NOMO-1 treated with dmso at 0.1 percent for 144 hours (cell line): ENCODE results near the gene YBX3.
"Not testable (repeated sequence)": the region's sequence is repeated elsewhere in the genome, so short reads cannot be mapped to it uniquely, and the experiment has no call there.

Experiments
- DNase-seq: peaks from one replicate; lab custom pipeline; 2025; ENCODE audit not compliant: unreplicated experiment; lab: John Stamatoyannopoulos, UW

Gene YBX3

GRCh38 chr12:10722905-10723746 lies at the start of gene YBX3:
YBX3 (minus strand) TSS chr12:10723323; CDS start chr12:10723111, 212 bp downstream.
- DNase-seq, result peak; percentile 73

GRCh38 chr12:10771132-10771733 lies 48.1 kb upstream of the YBX3 start:
- DNase-seq, result no peak

DNA sequence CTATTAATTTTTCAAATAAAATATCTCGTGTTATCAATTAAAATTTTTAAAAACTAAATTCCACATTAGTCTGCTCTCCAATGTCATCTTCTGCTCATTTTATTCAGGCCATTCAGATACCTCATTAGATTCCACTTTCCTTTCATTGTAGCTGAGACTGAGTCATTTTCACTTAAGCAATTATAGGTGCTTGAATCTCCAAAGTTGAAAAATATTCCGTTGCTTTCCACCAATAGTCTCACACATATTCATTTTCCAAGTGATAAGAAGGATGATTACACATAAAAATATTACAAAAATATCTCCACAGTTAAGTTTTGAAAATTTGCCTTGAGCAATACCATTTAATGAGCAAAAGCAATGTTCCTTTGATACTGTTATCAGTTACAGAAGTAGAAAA lies 36.5 kb upstream of the YBX3 start:
- DNase-seq, result no peak

- no peak for DNase-seq
Measured at GRCh38 chr12:10756194-10756593, 33.1 kb upstream of the YBX3 start.

- DNase-seq, result no peak
Measured at GRCh38 chr12:10753059-10753458, 29.9 kb upstream of the YBX3 start.

- DNase-seq, result no peak
Measured at GRCh38 chr12:10750385-10750727, 27.2 kb upstream of the YBX3 start.

DNA sequence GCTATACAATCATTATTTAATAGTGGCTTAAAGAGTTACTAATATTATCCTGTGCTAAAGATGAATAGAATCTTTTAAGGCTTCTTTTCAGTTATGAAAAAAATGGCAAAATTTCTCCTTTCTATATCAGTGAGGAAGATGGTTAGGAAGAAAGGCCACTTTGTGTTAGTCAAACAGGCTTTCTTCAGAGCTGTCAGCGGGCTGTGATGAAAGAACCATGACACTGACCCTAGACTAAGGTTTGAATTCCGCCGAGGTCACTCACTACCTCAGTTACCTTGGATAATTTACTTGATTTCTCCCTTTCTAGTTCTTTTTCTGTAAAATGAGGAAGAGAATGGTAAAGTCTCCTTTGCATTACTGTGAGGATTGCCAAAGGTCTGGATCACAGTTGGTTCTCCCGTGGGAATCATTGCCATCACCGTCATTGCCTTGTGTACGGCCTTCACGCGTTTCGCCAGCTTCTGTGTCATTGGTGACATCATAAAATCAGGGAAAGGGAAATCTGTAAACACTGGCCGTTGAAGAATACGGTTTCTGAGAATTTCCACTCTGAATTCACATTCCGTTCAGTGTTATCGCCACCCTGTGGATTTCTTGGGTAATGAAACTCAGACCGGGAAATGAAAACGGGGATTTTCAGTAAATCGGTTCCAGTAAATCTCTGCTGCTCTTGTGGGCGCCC lies 26.7 kb upstream of the YBX3 start:
- DNase-seq, result peak; percentile 65

DNA sequence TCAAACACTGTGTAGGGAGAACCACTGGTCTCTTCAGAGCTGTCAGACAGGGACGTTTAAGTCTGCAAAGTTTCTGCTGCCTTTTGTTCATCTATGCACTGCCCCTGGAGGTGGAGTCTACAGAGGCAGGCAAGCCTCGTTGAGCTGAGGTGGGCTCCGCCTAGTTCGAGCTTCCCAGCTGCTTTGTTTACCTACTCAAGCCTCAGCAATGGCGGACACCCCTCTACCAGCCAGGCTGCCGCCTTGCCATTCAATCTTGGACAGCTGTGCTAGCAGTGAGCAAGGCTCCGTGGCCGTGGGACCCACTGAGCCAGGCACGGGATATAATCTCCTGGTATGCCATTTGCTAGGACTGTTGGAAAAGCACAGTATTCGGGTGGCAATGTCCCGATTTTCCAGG lies 24.6 kb upstream of the YBX3 start:
- no peak for DNase-seq

DNA sequence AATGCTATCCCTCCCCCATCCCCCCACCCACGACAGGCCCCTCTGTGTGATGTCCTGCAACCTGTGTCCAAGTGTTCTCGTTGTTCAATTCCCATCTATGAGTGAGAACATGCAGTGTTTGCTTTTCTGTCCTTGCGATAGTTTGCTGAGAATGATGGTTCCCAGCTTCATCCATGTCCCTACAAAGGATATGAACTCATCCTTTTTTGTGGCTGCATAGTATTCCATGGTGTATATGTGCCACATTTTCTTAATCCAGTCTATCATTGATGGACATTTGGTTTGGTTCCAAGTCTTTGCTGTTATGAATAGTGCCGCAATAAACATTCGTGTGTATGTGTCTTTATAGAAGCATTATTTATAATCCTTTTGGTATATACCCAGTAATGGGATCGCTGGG lies 20.3 kb upstream of the YBX3 start:
- not testable (repeated sequence) for DNase-seq

GRCh38 chr12:10741845-10742244 lies 18.7 kb upstream of the YBX3 start:
- no peak for DNase-seq

GRCh38 chr12:10740182-10740581 lies 17.1 kb upstream of the YBX3 start:
- no peak for DNase-seq

GRCh38 chr12:10739157-10740118 lies 16.3 kb upstream of the YBX3 start:
- DNase-seq, result no peak

DNA sequence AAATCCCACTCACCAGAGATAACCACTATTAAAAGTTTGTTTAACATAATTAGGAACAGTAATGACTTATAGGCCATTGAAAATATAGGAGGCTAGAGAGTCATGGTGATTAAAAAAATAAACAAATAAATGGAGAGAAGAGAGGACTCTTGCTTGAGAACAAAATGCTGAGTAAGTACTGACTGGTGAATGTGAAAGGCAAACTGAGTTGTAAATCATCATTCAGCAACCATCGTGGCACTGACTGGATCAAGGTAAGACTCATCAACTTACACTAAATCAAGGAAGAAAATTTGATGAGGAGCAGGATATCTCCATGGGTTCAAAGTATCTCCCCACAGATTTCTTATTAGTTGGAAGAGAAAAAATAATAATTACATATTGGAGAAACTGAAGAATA lies 14.1 kb upstream of the YBX3 start:
- DNase-seq, result no peak

- no peak for DNase-seq
Measured at GRCh38 chr12:10736463-10736862, 13.3 kb upstream of the YBX3 start.

DNA sequence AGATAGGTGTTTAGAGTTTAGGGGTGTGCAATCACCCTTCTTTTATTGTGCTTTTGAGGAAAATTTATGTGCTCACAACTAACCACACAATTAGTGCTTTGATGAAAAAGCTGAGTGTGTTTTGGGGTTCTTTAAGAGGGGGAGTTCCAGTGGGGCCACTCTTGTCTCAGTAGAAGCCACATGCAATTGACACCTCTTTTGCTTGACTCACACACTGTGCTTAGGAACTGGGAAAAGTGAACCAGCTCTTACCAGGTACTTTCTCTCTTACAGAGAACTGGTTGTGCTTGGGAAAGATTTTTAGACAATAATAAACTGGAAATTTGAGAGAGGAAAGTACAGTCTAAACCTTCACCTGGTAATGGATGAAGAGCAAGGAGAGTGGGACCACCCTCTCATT lies 12.3 kb upstream of the YBX3 start:
- no peak for DNase-seq

DNA sequence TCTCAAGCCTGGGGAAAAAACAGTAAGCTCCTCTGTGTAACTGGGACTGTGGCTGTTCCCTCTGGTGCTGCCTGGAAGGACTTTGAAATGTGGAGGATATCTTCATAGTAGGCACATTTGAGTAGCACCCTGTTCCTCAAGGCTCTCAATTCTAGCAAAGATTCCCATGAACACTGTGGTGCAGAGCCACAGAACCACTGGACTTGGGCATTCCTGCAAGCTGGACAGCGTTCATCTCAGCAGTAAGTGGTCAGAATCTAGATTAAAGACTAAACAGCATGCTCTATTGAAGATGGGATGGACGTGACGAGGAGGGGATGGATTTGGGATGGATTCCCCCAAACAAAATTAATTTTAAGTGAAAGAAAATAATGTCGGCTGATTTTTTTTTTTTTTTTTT lies 9.4 kb upstream of the YBX3 start:
- no peak for DNase-seq

- DNase-seq, result no peak
Measured at GRCh38 chr12:10732066-10732465, 8.9 kb upstream of the YBX3 start.

DNA sequence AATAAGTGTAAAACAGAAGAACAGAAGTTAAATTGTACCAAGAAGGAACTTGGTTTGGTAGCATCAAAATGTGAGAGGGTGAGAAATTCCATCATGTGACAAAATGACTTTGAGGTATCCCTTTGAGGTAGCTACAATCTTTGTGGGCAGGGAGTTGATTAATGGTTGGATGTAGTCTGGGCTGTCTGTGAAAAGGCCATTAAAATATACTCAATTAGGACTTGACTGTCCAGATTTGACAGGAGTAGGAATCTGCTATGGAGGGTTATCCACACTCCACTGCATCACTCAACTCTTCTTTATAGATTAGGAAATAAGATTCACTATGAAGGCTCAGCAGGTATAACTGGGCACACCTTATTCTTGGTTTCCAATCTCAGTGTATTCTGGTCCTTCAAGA lies 7.4 kb upstream of the YBX3 start:
- no peak for DNase-seq

- DNase-seq, result no peak
Measured at GRCh38 chr12:10728091-10728490, 5.0 kb upstream of the YBX3 start.

GRCh38 chr12:10726945-10727344 lies 3.8 kb upstream of the YBX3 start:
- DNase-seq, result no peak

- DNase-seq, result no peak
Measured at GRCh38 chr12:10725003-10725402, 1.9 kb upstream of the YBX3 start.
